HG02759 (cell line): Measurements from ENCODE around the gene CCBE1.

Experiments used
- ATAC-seq: cut with Tn5 transposase; IDR thresholded peaks from one replicate; pipeline ENCODE4 v1.9.1; 2021; ENCODE audit warnings: mild to moderate bottlenecking, moderate library complexity; ENCODE audit not compliant: unreplicated experiment

Gene CCBE1

DNA sequence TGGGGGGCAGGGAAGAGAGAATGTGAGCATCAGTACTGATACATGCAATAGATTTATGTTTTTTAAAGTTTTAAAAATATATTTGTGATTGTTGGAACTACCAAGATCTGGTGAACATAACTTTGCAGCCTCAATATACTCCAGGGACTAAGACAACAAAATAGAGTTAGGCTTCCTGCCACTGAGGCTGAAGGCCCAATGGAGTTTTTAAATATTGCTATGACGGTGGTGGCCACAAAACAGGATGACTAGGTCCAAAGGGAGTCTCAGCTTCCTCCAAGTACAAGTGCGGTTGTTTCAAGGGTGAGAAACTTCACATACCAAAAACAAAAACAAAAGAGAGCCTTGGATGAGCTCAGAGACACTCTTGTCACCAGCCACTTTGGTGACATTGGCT lies 72.9 kb downstream of the CCBE1 start:
- no peak for ATAC-seq

DNA sequence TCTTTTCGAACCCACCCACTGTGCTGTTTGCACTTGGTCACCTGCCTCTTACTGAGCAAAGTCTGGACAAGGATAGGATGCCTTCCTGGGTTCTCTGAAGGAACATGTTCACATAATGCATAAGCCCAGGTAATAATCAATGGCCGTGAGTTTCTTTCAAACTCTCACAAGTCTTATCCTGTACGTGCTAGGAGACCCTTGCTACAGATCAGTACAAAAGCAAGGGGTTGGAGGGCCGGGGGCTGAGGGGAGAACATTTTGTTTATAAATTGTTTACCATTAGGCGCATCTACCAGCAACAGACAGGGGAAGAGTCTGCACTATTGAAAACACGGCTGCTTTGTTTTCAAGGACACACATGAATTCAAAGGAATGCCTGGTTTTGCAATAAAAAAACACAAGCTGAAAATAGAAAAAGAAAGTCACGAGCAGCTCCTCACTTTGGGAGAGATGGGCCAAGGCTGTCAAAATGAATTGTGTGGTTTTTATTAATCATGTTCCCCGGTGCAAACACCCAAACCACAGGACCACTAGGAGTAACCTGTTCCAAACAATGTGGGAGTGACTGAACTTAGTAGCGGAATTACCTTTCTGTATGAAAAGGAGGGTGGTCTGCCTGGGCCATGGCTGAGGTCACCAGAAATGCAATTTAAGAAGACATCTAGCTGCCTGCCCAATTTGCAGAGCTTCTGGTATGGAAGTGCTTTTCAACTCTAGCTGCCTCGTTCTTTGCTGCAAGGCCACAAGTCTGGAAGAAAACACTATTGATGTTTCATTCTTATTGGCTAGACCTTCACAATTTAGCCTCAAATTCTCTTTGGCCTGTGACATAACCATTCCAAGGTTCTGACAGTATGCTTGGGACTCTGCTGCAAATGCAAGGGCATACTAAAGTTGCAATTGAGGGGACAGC lies 73.5 kb downstream of the CCBE1 start:
- no peak for ATAC-seq

DNA sequence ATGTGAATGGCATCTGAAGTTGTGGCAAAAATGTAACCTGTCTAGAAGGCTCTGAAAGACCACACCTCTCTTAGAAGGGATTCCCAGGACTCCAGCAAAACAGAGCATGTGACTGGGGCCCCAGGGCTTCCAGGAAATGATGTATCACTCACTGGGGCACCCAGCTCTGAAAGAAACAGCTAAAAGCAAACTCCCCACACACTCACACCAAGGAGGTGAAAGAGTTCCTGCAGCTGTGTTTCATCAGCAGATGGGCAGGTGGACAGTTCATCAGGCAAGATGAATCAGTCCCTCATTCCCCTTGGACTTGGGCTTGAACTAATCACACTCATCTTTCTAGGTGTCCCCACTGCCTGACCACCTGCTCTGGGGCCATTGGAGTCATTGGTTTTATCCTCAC lies 76.2 kb downstream of the CCBE1 start:
- ATAC-seq, result no peak

DNA sequence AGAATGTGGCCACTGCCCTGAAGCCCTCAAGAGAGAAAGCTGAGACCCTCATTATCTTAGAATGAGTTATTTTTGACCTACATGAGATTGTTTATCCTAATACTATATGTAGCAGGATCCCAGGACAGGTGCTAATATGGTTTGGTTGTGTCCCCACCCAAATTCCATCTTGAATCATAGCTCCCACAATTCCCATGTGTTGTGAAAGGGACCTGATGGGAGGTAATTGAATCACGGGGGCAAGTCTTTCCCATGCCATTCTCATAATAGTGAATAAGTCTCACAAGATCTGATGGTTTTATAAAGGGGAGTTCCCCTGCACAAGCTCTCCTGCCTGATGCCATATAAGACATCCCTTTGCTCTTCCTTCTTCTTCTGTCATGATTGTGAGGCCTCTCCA lies 76.8 kb downstream of the CCBE1 start:
- no peak for ATAC-seq

DNA sequence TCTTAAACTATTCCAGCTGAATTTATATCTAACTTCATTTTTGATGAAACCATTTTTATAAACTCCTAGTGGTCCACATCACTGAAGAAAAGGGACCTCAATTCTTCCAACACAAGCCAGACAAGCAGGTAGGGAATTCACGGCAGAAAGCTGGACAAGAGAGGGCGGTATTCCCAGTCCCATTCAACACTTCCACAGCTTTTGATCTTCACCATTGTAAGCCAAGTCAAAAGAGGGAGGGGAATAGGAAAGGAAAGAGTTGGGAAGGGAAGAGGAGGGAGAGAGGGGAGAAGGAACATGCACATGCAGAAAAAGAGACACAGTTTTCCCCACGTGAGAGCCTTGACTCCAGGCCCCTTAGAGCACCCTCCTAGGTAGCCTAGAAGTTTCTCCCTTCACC lies 77.4 kb downstream of the CCBE1 start:
- no peak for ATAC-seq

DNA sequence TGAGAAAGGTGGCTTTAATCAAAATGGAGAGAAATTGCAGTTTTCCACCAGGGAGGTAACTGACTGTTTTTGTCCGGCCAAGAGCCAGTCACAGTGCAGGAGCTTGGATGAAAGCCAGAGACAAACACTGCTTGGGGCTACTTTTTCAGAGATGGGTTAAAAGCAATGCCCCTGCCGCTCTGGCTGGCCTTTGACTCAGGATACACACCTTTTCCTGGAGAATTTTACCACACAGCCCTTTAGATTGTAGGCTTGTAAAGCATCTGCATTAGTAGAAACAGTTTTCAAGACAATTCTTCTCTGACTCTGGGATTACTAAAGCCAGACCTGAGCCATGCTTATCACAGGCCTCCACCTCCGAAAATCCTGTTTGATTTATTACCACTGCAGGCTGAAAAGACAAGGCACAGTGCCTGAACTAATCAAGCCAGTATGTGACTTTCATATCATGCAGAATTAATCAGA lies 79.7 kb downstream of the CCBE1 start:
- no peak for ATAC-seq

DNA sequence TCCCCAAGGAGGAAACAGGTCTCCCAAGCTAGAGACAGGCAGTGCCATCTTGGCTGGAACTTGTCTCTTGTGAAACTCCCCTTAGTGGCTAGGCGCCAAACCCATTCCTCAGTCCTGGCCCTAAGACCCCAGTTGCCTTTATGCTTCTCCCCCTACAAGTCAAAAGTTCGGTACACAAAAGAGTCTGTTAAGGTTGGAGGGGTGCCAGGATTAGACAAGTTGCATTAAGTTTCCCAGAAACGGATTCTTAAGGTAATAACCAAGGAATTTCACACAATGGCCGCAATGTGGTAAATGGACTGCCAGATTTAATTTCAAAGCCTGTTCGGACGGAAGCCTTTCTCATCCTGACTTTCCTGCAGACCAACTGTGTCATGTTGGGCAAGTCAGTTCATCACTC lies 80.7 kb downstream of the CCBE1 start:
- ATAC-seq, result no peak

DNA sequence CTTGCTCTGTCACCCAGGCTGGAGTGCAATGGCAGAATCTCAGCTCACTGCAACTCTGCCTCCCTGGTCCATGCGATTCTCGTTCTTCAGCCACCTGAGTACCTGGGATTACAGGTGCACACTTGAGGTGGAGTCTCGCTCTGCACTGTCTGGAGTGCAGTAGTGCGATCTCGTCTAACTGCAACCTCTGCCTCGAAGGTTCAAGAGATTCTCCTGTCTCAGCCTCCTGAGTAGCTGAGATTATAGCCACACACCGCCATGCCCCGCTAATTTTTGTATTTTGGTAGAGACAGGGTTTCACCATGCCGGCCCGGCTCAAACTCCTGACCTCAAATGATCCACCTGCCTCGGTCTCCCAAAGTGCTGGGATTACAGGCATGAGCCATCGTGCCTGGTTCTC lies 83.3 kb downstream of the CCBE1 start:
- no peak for ATAC-seq

DNA sequence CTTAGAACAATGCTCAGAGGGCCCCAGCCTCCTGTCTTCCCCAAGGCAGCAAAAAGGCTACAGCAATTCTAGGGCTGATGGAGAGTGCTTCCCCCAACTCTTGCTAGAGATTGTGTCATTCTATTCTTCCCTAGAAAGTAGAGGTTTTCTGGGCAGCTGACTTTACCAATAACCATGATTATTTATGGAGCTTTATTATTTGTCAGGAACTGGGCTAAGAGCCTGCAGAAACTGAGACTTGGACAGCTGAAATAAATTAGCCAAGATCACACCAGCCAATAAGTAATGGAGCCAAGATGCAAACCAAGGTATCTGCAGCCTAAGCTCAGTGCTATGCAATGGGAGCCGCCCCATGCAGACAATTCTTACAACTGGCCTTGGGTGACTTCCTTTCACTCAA lies 84.8 kb downstream of the CCBE1 start:
- no peak for ATAC-seq

DNA sequence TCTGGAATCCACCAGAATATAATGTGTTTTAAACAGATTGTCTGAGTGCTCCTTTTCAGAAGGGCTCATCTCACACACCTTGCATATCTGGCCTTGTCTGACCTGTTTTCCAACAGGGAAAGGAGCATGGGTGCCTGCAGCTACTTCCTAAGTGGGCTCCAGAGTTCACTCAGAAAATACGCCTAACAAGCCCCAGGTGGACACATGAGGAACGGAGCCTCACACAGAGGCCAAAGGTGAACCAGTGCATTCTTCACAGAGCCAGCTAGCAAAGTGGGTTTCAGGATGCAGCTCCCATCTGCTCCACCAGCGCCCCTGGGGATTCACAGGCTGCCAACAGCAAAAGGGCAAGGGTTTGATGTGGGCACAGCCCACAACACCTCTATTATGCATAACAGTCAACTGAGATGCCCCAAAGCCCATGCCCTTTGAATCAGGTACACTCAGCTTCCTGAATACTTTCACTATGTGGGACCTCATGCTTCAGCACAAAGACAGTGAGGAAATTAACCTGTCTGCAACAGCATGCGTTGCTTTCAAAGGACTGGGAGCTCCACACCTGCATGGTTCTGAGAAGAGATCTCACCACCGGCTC lies 86.6 kb downstream of the CCBE1 start:
- no peak for ATAC-seq

DNA sequence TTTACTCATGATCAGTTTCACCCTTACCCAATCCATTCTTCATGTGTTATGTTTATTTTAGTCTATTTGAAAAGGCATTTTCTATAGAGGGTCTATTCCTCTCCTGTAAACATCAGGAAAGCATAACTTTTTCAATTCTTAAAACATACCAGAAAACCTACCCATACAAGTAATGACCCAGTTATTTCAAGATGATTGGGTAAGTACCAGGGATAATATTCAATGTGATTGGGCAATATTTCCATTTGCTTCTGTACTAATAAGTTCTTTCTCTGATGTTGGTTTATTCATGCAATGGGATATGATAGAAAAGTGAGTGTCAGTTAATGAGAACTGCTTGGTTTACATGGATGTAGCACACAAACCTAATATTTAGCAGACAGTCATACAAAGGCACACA lies 87.6 kb downstream of the CCBE1 start:
- ATAC-seq, result no peak

DNA sequence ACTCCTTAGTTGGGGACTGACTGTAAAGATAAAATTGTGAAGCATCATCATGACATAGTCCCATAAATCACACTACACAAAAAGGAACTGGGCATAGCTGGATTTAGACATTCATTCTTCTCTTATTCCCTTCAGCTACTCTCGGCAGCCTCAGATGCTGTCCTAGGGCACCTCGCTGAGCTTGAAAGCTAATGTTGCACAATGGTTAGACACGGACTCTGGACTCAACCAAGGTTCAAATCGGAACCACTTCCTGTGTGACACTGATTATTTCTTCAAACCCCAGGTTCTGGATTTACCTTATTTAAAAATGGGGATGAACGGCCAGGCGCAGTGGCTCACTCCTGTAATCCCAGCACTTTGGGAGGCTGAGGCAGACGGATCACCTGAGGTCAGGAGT lies 89.8 kb downstream of the CCBE1 start:
- no peak for ATAC-seq

DNA sequence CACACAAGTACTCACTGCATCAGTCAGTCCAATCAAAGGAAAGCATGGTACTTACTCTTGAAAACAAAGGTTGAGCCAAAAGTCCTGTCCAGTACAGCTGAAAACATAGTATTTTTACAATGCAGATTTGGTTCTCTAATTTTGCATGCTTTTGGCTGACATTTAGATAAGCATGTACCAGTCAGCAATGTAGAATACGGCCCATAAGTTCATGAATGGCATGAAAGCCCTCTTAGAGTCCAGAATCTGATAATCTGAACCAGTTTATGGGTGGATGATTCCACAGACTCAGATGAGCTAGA lies 90.2 kb downstream of the CCBE1 start:
- ATAC-seq, result no peak

DNA sequence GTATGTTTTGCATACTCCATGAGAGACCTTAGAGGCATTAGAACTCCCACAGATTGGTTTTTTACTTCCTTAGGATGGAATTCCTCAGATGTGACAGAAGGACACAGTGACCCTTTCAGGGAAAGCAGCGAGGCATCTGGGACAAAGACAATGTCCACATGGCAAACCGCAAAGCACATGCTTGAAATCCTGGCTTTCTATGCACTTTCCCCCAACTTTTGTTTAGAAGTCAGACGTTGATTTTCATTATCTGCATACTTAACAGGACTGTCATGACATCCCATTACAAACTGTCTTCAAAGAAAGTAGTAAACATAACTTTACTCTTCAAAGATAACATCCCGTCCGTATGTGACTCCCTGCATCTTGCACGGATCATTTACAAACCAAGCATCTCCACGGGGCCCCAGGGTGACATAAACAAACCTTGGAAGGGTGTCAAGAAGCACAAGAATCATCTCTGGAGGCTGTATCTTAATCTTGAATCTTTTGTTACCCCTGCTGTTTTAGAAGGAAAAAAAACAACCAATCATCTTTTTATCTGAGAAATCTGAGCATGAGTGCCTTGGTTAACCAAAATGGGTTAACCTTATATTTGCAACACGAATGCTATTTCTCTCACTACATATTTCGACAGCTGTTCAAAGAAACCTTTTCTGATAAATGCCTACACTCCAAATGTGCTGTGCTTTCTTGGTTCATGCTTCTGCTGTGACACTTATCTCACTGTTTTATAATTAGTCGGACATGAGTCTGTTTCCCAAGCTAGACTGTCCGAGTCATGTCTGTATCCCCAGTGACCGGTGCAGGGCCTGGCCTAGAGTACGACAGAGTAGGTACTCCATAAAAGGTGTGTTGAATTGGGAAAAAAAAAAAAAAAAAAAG lies 90.8 kb downstream of the CCBE1 start:
- ATAC-seq, result no peak

DNA sequence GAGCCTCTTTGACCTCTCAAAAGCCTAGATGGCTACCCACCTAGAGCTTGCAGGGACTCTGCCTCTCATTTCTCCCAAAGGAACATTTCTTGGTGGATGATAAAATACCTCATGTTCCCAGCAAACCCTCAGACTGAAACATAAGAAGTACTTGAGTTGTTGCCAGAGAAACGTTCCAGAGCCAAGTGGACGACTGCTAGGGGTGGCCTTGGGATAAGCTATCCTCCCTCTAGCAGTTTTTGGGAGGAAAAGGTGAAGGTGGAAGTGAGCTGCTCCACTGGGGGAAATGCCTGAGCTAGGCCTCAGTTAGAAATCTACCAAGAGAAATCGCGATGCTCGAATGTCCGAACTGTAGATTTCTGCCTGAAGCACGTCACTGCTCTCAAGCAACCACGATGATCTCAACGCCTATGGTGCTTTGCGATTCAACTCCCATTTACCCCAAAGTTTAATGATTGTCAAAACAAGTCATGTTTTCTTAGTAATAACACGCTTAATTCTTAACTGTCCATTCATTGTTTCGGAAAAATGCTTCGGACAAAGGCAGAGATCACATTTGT lies 91.5 kb downstream of the CCBE1 start:
- ATAC-seq, result no peak

DNA sequence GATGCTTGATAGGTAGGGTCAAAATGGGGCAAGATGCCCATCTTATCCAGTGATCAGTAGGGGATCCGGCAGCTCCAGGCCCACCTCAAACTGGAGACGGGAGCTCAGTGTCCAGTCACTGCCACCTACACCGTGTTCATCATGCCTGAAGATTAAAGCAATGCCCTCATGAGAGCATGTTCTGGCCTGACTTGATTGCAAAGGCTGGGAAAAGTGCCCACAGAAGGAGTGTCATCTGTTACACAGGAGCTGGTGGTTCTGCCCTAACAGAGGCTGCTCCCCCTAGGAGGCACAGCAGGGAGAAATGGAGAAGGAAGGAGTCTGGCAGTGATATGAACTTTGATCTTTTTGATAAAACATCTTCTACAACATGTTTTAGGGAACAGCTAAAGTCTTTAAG lies 92.3 kb downstream of the CCBE1 start:
- no peak for ATAC-seq

DNA sequence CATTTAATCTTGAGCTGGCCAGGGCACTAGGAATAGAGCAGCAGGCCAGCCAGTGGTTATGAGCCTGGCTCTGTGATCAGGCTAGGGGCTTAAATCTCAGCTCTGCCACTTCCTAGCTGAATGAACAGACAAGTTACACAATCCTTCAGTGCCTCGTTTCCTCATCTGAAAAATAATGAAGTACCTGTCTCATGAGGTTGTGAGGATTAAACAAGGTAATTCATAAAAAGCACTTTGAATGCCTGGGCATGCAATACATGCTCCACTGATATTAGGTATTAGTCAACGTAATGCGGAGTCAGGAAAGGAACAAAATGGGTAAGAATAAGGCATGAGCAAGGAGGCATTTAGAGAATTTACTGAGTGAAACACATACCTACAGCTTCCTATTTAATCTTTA lies 100.2 kb downstream of the CCBE1 start:
- no peak for ATAC-seq

DNA sequence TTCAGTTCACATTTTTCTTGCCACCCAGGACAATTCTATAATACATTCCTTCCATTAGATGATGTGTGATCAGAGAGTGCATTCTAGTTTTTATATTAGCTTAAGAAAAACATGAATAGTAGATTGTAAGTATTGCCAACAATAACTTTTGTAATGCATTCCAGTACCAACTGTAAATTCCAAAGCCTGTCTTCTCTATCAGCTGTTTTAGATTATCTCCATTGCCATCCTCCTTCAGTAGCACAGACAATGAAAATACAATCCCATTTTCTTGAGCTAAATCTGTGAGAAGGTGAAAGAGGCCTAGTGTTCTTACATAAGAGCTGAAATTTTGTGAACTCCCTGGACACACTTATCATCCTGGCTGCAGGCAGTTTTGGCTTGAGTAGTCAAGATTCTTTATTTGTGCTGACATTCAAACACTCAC lies 103.9 kb downstream of the CCBE1 start:
- no peak for ATAC-seq

DNA sequence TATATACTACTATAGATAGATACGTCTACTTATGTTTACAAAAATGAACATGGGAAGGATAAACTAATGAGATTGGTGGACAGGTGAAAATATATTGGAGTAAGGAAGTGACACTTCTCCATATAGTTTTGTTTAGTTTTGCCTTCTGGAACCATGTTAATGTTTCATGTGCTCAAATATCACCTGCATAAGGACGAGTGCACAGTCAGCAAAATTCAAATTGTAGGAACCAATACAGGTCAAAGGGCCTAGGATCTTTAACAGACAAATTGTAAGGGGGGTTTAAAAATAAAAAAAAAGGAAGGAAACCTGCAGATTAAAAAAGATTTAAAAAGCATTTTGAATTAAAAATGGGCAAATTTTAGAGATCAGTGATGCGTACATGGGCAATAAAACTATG lies 104.6 kb downstream of the CCBE1 start:
- no peak for ATAC-seq

DNA sequence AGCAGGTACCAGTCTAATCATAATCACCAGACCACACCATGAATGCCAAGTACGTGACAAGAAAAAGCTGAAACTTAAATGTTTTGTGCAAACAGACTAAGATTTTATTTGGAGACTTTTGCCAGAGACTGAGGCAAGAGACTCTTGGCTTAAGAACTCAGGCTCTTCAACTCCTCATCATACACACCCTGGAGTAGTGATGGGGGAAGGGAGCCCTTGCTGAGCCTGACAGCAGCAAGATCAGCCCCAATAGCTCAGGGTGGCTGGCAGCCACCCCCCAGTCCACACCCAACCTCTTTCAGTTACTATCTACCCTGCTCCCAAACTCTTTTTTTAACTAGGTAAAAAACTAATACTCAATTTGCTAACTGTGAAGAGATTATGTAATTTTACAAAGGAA lies 114.8 kb downstream of the CCBE1 start:
- no peak for ATAC-seq

DNA sequence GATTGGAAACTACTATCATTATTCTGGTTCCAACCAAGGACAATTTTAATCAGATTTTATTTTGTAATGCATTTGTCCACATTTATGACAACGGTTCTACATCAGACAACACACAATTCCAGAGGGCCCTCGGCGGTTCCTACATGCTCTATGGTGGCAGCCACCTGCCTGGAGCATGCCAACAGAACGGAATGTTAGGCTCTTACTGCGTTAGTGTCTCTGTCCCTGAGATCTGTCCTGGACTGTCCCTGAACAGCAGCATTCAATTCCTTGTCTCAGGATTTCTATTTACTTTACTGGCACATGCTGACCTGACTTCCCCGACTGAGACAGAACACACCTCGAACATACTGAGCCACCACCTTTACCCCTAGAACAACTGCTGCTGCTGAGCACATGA lies 117.7 kb downstream of the CCBE1 start:
- no peak for ATAC-seq

DNA sequence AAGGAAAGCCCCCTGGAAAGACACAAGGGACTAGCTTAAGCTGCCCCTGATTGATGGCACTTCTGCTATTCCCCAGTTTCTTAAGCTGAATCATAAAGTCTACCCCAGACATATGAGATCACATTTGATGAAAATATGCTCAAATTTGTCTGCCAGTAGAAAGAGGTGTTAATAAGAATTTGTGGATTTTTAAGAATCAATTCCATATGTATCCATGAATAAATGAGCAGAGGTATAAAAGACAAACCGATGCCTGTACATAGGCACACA lies 119.9 kb downstream of the CCBE1 start:
- ATAC-seq, result no peak
